Measurements from ENCODE around the gene VIPR2. TPM values are rescaled to one million over a fixed set of nuclear protein-coding genes. Genes with fewer than 3 reads are reported as not detected.
"Not testable (repeated sequence)": the region's sequence is repeated elsewhere in the genome, so short reads cannot be mapped to it uniquely, and the experiment has no call there.

The VIPR2 gene
- polyA plus RNA-seq, 3 donors, result not detected

DNA sequence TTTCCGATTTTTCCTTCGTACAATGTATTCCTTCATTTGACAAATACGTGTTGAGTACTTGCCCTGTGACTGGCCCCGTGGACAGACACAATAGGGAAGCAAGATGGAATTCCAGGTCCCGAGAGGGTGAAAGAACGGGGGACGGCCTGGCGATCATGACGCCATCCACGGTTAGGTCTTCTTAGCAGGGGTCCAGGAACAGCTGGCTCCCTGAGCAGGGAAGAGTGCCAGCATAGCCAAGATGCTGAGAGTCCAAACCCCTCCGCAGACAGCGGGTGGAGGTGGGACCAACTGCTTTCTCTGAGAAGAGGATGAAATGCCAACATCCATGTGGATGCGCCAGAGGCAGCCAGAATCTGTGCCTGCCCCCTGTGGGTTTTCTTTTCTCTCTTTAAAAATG, 144.6 kb downstream of the VIPR2 start:
- WGBS (ENCODE audit: insufficient coverage), result 80% methylated on average over 10 of the region's 13 CpGs
- no peaks in the 10 kb centered on the region for H4K20me1 ChIP-seq (ENCODE audit: insufficient read depth, low read length)

DNA sequence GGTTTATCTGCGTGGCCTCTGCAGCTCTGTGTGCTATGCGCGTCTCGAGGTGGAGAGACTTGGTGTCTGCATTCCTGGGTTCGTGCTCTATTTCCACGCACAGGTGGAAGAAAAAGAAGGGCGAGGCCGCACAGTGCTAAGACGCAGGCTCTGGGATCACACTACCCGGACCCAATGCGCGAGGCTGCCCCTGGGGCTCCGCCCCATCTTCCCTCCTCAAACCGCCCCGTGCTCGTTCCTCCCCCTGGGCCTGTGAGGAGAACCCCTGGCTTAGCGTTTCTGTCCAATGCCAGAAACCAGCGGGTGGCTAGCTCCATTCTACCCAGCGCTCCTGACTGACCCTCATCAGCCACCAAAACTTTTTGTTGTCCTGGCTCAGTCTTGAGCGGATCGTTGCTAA, 145.2 kb downstream of the VIPR2 start:
- Mint-ChIP-seq H3K9me3 (peaks cover 12 to 26% (median 17%) of the 10 kb centered on the region in 7 donors), H3K36me3 (no peaks in the 10 kb centered on the region), H3K27me3 (ENCODE audit: low read depth in 3 of 3) (peaks cover 10 to 22% (median 10%) of the 10 kb centered on the region in 3 donors), H3K4me1 (no peaks in the 10 kb centered on the region), H3K4me3 (no peak overlapping the region), H3K27ac (no peak overlapping the region)
- TF ChIP-seq, protein P1, sequence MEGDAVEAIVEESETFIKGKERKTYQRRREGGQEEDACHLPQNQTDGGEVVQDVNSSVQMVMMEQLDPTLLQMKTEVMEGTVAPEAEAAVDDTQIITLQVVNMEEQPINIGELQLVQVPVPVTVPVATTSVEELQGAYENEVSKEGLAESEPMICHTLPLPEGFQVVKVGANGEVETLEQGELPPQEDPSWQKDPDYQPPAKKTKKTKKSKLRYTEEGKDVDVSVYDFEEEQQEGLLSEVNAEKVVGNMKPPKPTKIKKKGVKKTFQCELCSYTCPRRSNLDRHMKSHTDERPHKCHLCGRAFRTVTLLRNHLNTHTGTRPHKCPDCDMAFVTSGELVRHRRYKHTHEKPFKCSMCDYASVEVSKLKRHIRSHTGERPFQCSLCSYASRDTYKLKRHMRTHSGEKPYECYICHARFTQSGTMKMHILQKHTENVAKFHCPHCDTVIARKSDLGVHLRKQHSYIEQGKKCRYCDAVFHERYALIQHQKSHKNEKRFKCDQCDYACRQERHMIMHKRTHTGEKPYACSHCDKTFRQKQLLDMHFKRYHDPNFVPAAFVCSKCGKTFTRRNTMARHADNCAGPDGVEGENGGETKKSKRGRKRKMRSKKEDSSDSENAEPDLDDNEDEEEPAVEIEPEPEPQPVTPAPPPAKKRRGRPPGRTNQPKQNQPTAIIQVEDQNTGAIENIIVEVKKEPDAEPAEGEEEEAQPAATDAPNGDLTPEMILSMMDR (IDR thresholded peaks at IDR 0.05), result no peak
- intact Hi-C loops (cut with micrococcal nuclease), result no loop called here
- DNase-seq, result no peak
- no peaks in the 10 kb centered on the region for H4K20me1 ChIP-seq (ENCODE audit: insufficient read depth, low read length)
- H3K4me1 ChIP-seq (ENCODE audit: control insufficient read depth in 1 of 2, insufficient read depth in 2 of 2, low read length in 2 of 2), result no peaks in the 10 kb centered on the region
- peaks cover 0 to 2% of the 10 kb centered on the region in 2 donors for H3K27me3 ChIP-seq (ENCODE audit: control insufficient read depth in 2 of 2, insufficient read depth in 2 of 2, low read length in 2 of 2)
- H3K79me2 ChIP-seq (ENCODE audit: insufficient read depth, low read length), result no peaks in the 10 kb centered on the region
- H3K27ac ChIP-seq (ENCODE audit: low read depth in 1 of 2, low read length in 2 of 2), result no peak overlapping the region
- no peak overlapping the region for H3K4me2 ChIP-seq (replicated peaks; ENCODE audit: extremely low read depth, low read length, poor library complexity, severe bottlenecking)
- no peaks in the 10 kb centered on the region for H3K36me3 ChIP-seq (replicated peaks in 1 of 2; ENCODE audit: control insufficient read depth in 1 of 2, insufficient read depth in 2 of 2, low read length in 2 of 2)
- no peak overlapping the region for H3K4me3 ChIP-seq (replicated peaks in 1 of 3; ENCODE audit: low read depth in 2 of 3, low read length in 3 of 3)
- H3K9me3 ChIP-seq (replicated peaks in 1 of 2; ENCODE audit: control insufficient read depth in 1 of 2, insufficient read depth in 1 of 2, low read length in 2 of 2), result peaks cover 0 to 4% of the 10 kb centered on the region in 2 donors
- WGBS (ENCODE audit: insufficient coverage), result 95% methylated on average over 21 of the region's 21 CpGs
- no peak overlapping the region for H3K9ac ChIP-seq (ENCODE audit: insufficient read depth, low read length, poor library complexity, severe bottlenecking)
- no peak overlapping the region for H2AFZ ChIP-seq (ENCODE audit: insufficient read depth, low read depth, low read length, poor library complexity, severe bottlenecking)

More for the DNA sequence above, 144.6 kb downstream of the VIPR2 start:
- Histone ChIP-seq H3K36me3 (replicated peaks in 1 of 2; ENCODE audit: control insufficient read depth in 1 of 2, insufficient read depth in 2 of 2, low read length in 2 of 2) (no peaks in the 10 kb centered on the region), H3K27ac (ENCODE audit: low read depth in 1 of 2, low read length in 2 of 2) (no peak overlapping the region), H3K79me2 (ENCODE audit: insufficient read depth, low read length) (no peaks in the 10 kb centered on the region), H3K27me3 (ENCODE audit: control insufficient read depth in 2 of 2, insufficient read depth in 2 of 2, low read length in 2 of 2) (peaks cover 0 to 2% of the 10 kb centered on the region in 2 donors), H3K4me1 (ENCODE audit: control insufficient read depth in 1 of 2, insufficient read depth in 2 of 2, low read length in 2 of 2) (no peaks in the 10 kb centered on the region), H3K4me3 (replicated peaks in 1 of 3; ENCODE audit: low read depth in 2 of 3, low read length in 3 of 3) (no peak overlapping the region), H3K9ac (ENCODE audit: insufficient read depth, low read length, poor library complexity, severe bottlenecking) (no peak overlapping the region), H3K9me3 (replicated peaks in 1 of 2; ENCODE audit: control insufficient read depth in 1 of 2, insufficient read depth in 1 of 2, low read length in 2 of 2) (peaks cover 0 to 4% of the 10 kb centered on the region in 2 donors), H3K4me2 (replicated peaks; ENCODE audit: extremely low read depth, low read length, poor library complexity, severe bottlenecking) (no peak overlapping the region), H2AFZ (ENCODE audit: insufficient read depth, low read depth, low read length, poor library complexity, severe bottlenecking) (no peak overlapping the region)
- Mint-ChIP-seq H3K36me3 (no peaks in the 10 kb centered on the region), H3K4me1 (no peaks in the 10 kb centered on the region), H3K27me3 (ENCODE audit: low read depth in 3 of 3) (peaks cover 9 to 22% (median 10%) of the 10 kb centered on the region in 3 donors), H3K4me3 (no peak overlapping the region), H3K27ac (peak overlapping the region in 1 of 7 donors; percentile 1), H3K9me3 (peaks cover 10 to 24% (median 14%) of the 10 kb centered on the region in 7 donors)
- TF ChIP-seq, protein P1 (IDR thresholded peaks at IDR 0.05), result no peak
- intact Hi-C loops (cut with micrococcal nuclease), result no loop called here
- DNase-seq, result no peak

DNA sequence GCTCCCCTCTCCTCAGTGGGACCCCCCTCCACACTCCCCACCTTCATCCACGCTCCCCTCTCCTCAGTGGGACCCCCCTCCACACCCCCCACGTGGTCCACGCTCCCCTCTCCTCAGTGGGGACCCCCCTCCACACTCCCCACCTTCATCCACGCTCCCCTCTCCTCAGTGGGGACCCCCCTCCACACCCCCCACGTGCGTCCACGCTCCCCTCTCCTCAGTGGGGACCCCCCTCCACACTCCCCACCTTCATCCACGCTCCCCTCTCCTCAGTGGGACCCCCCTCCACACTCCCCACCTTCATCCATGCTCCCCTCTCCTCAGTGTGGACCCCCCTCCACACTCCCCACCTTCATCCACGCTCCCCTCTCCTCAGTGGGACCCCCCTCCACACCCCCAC, 146.4 kb downstream of the VIPR2 start:
- H3K4me3 Mint-ChIP-seq; H3K36me3 ChIP-seq (replicated peaks in 1 of 2; ENCODE audit: control insufficient read depth in 1 of 2, insufficient read depth in 2 of 2, low read length in 2 of 2); H3K4me1 Mint-ChIP-seq; H2AFZ ChIP-seq (ENCODE audit: insufficient read depth, low read depth, low read length, poor library complexity, severe bottlenecking); intact Hi-C loops (cut with micrococcal nuclease); H3K27ac ChIP-seq (ENCODE audit: low read depth in 1 of 2, low read length in 2 of 2); H3K4me3 ChIP-seq (replicated peaks in 1 of 3; ENCODE audit: low read depth in 2 of 3, low read length in 3 of 3); H3K27ac Mint-ChIP-seq; H3K36me3 Mint-ChIP-seq; H3K9me3 ChIP-seq (replicated peaks in 1 of 2; ENCODE audit: control insufficient read depth in 1 of 2, insufficient read depth in 1 of 2, low read length in 2 of 2); H4K20me1 ChIP-seq (ENCODE audit: insufficient read depth, low read length); DNase-seq; H3K4me1 ChIP-seq (ENCODE audit: control insufficient read depth in 1 of 2, insufficient read depth in 2 of 2, low read length in 2 of 2); H3K4me2 ChIP-seq (replicated peaks; ENCODE audit: extremely low read depth, low read length, poor library complexity, severe bottlenecking); H3K79me2 ChIP-seq (ENCODE audit: insufficient read depth, low read length); H3K9ac ChIP-seq (ENCODE audit: insufficient read depth, low read length, poor library complexity, severe bottlenecking): not testable (repeated sequence)
- H3K27me3 ChIP-seq (ENCODE audit: control insufficient read depth in 2 of 2, insufficient read depth in 2 of 2, low read length in 2 of 2), result peaks cover 2 to 13% of the 10 kb centered on the region in 2 donors
- Mint-ChIP-seq H3K9me3 (peaks cover 12 to 29% (median 23%) of the 10 kb centered on the region in 7 donors), H3K27me3 (ENCODE audit: low read depth in 3 of 3) (peaks cover 18 to 33% (median 21%) of the 10 kb centered on the region in 3 donors)
- 80% methylated on average over 1 of the region's 9 CpGs for WGBS (ENCODE audit: insufficient coverage)

Measured in CD14-positive monocyte (primary cell).